H1 (cell line): ENCODE results near the gene DPY19L3. TPM values are rescaled to one million over a fixed set of nuclear protein-coding genes. Genes with fewer than 3 reads are reported as not detected.

Experiments used
- CTCF ChIP-seq, 3 experiments: IDR thresholded peaks; 1 replicate in 2 of 3; 2 replicates in 1 of 3; pipeline versions ENCODE4 v1.5.1 to v1.6.1; 2011; ENCODE audit warnings: low read length in 3 of 3, mild to moderate bottlenecking in 3 of 3, inconsistent platforms in 2 of 3, low read depth in 1 of 3, moderate library complexity in 1 of 3; ENCODE audit not compliant: insufficient read depth in 1 of 3; ENCODE audit errors: control extremely low read depth in 1 of 3
- polyA plus RNA-seq, 7 experiments: library from polyadenylated mRNA; depleted of rRNA in 3 of 7; stranded (reverse) in 5 of 7; unstranded in 2 of 7; fragments of >200 nt in 5 of 7; fragments of 200-250 nt in 2 of 7; gene quantifications; 1 replicate in 5 of 7; 2 replicates in 1 of 7; 4 replicates in 1 of 7; pipeline versions ENCODE4 v1.2.1 to v1.2.3, GENCODE V29; 2011 to 2013; ENCODE audit warnings: missing spikeins in 2 of 7, mixed read lengths in 2 of 7
- total RNA-seq: library from RNA; stranded (reverse); fragmentation: NEBNext Ultra II Directional; extraction: Animal tissue kit (Norgen Biotek cat#: 25700); gene quantifications from 2 replicates; pipeline ENCODE4 v1.2.1, GENCODE V29; 2021

DPY19L3 gene
- total and polyA plus RNA-seq, 2 of the 8 experiments (the other 6 are each of a cell fraction or from before 2014, with no cell fraction given): 35.3 to 60.2 TPM

- TF ChIP-seq CTCF (IDR thresholded peaks at IDR 0.05; ENCODE audit: control extremely low read depth in 1 of 3, insufficient read depth in 1 of 3, low read depth in 1 of 3, low read length in 3 of 3): no peak
These were observed 7.9 kb upstream of the DPY19L3 start (continued) for GRCh38 chr19:32397671-32398101.
